RKO (cell line): ENCODE measurements around the gene KLC3.
A peak's percentile ranks its signal among the peaks of the same experiment; 100 is the strongest.

Experiments used
- DNase-seq: peaks from one replicate; pipeline ENCODE4 v3.0.0-alpha.2; 2016; ENCODE audit warnings: low spot score

KLC3 gene

DNA sequence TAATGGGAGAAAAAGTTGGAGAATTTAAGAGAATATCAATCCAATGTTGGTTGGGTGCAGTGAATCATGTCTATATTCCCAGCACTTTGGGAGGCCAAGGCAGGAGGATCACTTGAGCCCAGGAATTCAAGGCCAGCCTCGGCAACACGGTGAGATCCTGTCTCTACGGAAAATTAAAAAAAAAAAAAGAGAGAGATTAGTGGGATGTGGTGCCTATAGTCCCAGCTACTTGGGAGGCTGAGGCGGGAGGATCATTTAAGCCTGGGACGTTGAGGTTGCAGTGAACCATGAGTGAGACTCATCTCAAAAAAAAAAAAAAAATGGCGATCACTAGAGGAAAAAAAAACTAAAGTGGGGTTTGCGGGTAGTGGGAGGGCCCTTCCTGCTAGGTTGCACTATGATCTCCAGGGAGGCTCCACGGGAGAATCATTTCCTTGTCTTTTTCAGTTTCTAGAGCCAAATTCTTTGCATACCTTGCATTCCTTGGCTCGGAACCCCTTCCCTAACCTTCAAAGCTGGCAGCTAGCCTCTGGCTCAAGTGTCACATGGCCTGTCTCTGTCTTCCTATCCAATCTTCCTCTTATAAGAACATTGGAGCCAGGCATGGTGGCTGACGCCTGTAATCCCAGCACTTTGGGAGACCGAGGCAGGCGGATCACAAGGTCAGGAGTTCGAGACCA, 35.6 kb downstream of the KLC3 start:
- peak; percentile 21 for DNase-seq

DNA sequence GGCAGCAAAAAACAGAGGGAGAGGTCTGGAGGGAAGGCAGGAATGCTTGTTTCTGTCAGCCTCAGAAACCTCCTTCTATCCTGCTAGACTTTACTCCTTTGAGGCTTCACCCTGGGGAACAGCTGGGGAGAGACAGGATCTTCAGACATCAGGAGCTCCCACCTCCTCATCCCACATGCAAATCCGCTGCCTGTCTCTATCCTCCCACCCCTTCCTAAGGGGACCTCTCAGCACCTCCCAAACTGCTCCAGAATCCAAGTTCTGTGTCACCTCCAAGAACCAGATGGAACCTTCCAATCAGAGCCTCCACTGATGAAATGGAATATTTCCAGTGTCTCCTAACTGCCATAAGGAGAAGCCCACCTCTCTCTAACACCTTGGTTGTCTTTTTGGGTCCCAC, 39.6 kb downstream of the KLC3 start:
- DNase-seq: no peak

GRCh38 chr19:45382426-45382825, 41.9 kb downstream of the KLC3 start:
- no peak for DNase-seq

DNA sequence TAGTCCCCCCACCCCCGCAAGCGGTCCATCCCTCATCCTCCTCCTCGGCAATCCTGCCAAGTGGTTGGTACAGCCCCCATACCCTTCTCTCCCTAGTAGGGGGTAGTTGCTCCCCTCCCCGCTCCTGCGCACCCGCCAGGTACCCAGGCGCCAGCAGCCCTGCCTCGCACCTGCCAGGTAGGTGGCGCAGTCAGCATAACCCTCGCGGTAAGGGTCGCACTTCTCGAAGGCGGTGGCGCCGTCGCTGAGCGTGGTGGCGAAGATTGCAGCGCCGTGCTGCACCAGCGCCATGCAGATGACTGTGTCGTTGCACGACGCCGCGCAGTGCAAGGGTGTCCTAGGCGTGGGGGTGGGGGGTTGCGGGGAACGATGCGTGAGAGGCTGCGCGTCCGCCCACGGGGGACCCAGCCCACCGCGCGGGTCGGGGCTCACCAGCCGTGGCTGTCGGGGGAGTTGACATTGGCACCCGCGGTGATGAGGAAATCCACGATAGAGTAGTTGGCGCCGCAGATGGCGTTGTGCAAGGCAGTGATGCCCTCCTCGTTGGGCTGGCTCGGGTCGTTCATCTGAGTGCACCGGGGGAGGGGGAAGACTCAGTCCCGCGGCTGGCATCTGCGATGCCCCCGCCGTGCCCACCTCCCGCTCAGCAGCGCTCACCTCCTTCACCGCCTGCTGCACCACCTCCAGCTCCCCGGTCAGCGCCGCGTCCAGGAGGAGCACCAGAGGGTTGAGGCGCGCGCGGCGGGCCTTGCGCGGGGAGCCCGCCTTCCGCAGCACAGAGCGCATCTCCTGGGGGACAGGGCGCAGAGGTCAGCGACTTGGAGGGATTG, 45.1 kb downstream of the KLC3 start:
- DNase-seq: no peak

DNA sequence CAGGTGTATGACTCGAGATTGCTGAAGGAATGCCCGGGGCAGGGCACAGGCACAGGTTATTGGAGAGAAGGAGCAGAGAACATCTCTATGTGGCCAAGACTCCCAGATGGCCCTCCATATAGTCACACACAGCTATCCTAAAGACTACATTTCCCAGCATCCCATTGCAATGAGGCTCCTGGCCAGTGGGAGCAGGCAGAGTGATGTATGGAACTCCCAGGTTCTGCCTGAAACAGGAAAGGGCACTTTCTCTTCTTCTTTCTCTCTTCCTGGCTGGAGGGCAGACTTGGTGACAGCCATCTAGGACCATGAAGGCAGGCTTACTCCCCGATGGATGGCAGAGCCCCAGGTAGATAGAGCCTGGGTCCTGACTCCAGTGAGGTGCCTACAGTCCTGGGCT, 50.8 kb downstream of the KLC3 start:
- peak; percentile 72 for DNase-seq

GRCh38 chr19:45391871-45392665, 51.5 kb downstream of the KLC3 start:
- DNase-seq: no peak

DNA sequence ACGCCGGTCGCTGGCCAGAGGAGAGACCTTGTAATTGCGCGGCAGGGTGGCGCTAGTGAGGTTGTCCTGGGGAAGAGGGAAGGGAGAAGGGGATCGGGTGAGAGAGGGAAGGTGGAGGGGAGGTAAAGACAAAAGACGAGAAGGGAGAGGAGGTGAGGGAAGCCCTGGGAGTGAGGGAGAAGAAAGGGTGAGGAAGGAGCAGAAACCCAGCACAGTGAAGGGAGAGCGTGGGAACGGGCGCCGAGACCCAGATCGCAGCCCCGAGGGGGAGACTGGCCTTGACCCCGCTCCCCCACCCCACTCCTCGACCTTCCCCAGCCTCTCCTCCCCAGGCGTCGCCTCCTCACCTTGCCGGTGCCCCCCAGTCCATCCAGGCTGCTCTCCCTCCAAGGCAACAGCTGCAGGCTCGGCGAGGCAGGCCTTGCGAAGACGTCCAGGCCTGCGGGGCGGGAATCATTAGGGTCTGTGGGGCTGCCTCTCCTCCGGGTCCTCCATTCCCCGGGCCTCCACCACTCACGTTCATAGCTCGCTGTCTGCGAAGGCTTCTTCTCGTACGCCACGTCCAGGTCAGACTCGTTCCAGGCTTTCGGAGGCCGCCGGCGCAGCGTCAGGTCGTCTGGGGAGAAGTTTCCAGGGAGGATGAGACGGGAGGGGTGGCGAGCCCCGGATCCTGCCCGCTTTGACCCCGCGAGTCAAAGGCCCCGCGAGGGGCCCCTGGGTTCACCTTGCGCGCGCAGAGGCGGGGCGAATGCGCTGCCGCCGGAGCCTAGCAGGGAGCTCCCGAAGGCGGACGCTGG, 55.5 kb downstream of the KLC3 start:
- no peak for DNase-seq

DNA sequence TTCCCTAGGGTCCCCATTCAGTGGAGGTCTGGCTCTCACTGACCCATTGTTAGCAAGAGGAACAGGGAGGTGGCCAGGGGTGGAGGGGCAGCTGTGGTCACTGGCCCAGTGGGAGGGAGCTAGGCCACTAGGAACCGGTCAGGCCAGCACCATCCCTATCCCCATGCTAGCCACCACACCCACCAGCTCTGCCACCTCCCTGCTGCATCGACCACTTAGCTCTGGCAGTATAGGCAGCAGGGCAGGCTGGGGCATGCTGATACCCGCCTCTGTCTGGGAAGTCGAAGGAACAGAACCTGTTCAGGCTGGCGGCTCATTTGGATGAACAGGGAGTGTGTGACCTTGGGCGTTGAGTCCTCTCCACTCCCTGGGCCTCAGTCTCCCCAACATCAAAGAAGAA, 59.6 kb downstream of the KLC3 start:
- no peak for DNase-seq
